ENCODE data around the gene TTC27. TPM values are rescaled to one million over a fixed set of nuclear protein-coding genes. Genes with fewer than 3 reads are reported as not detected.
A peak's percentile ranks its signal among the peaks of the same experiment; 100 is the strongest.
"Not testable (repeated sequence)": the region's sequence is repeated elsewhere in the genome, so short reads cannot be mapped to it uniquely, and the experiment has no call there.

Gene TTC27
- total and polyA plus RNA-seq, 2 of the 13 experiments (the other 11 are each of a cell fraction or from before 2014, with no cell fraction given), result 26.7 to 44.7 TPM

DNA sequence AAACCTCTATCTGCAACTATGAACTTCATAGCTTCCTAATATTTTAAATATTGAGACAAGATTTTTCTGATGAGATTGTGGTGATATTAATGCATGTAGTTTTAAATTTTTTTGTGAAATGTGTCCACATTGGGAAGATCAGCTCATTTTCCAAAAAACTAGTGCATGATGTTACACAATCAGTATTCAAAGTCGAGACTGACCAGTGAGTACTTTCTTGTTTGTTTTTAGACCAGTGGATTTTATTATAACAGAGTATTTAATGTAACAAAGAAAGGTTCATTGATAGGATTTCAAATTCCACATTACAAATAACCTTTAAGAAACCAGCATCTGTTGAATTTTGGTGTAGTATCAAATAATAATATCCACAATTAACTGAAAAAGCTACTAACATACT is 99.3 kb downstream of the TTC27 start:
- Histone ChIP-seq H3K9ac (ENCODE audit: insufficient read depth, low read depth, low read length) (no peak overlapping the region), H4K20me1 (ENCODE audit: insufficient read depth, low read length) (no peaks in the 10 kb centered on the region), H3K36me3 (replicated peaks in 1 of 2; ENCODE audit: control insufficient read depth in 1 of 2, insufficient read depth in 2 of 2, low read length in 2 of 2) (peaks cover 4 to 21% of the 10 kb centered on the region in 2 experiments; a peak in 4 of 5 replicates), H3K27me3 (ENCODE audit: control insufficient read depth in 1 of 2, insufficient read depth in 2 of 2, low read length in 2 of 2) (no peaks in the 10 kb centered on the region), H3K4me2 (ENCODE audit: low read depth, low read length) (no peak overlapping the region), H2AFZ (ENCODE audit: low read length) (no peak overlapping the region), H3K4me1 (ENCODE audit: insufficient read depth, low read length) (no peaks in the 10 kb centered on the region), H3K9me3 (ENCODE audit: low read length) (no peaks in the 10 kb centered on the region), H3K79me2 (ENCODE audit: insufficient read depth, low read length) (no peaks in the 10 kb centered on the region), H3K4me3 (replicated peaks in 1 of 3; ENCODE audit: insufficient read depth in 1 of 3, low read depth in 2 of 3, low read length in 3 of 3) (no peak overlapping the region), H3K27ac (ENCODE audit: extremely low read length, insufficient read depth, low read length) (no peak overlapping the region)
- POLR2A ChIA-PET, result no interaction called here
- in situ Hi-C loops (cut with HindIII; ENCODE audit: extremely low pct_ligation_motif_present, low pct_unique_long_range_greater_than_20kb) (no loop called here), intact Hi-C loops (cut with micrococcal nuclease; ENCODE audit: unreplicated experiment) (no loop called here)
- DNase-seq (ENCODE audit: low spot score) (no peak), FAIRE-seq (no peak), ATAC-seq (no peak)
- BruUV-seq (replicated peaks), result no TSS peak
- CTCF ChIA-PET (ENCODE audit: low intra/inter-chr PET ratio, low total read pairs), result no interaction called here
- TF ChIP-seq, protein P1, sequence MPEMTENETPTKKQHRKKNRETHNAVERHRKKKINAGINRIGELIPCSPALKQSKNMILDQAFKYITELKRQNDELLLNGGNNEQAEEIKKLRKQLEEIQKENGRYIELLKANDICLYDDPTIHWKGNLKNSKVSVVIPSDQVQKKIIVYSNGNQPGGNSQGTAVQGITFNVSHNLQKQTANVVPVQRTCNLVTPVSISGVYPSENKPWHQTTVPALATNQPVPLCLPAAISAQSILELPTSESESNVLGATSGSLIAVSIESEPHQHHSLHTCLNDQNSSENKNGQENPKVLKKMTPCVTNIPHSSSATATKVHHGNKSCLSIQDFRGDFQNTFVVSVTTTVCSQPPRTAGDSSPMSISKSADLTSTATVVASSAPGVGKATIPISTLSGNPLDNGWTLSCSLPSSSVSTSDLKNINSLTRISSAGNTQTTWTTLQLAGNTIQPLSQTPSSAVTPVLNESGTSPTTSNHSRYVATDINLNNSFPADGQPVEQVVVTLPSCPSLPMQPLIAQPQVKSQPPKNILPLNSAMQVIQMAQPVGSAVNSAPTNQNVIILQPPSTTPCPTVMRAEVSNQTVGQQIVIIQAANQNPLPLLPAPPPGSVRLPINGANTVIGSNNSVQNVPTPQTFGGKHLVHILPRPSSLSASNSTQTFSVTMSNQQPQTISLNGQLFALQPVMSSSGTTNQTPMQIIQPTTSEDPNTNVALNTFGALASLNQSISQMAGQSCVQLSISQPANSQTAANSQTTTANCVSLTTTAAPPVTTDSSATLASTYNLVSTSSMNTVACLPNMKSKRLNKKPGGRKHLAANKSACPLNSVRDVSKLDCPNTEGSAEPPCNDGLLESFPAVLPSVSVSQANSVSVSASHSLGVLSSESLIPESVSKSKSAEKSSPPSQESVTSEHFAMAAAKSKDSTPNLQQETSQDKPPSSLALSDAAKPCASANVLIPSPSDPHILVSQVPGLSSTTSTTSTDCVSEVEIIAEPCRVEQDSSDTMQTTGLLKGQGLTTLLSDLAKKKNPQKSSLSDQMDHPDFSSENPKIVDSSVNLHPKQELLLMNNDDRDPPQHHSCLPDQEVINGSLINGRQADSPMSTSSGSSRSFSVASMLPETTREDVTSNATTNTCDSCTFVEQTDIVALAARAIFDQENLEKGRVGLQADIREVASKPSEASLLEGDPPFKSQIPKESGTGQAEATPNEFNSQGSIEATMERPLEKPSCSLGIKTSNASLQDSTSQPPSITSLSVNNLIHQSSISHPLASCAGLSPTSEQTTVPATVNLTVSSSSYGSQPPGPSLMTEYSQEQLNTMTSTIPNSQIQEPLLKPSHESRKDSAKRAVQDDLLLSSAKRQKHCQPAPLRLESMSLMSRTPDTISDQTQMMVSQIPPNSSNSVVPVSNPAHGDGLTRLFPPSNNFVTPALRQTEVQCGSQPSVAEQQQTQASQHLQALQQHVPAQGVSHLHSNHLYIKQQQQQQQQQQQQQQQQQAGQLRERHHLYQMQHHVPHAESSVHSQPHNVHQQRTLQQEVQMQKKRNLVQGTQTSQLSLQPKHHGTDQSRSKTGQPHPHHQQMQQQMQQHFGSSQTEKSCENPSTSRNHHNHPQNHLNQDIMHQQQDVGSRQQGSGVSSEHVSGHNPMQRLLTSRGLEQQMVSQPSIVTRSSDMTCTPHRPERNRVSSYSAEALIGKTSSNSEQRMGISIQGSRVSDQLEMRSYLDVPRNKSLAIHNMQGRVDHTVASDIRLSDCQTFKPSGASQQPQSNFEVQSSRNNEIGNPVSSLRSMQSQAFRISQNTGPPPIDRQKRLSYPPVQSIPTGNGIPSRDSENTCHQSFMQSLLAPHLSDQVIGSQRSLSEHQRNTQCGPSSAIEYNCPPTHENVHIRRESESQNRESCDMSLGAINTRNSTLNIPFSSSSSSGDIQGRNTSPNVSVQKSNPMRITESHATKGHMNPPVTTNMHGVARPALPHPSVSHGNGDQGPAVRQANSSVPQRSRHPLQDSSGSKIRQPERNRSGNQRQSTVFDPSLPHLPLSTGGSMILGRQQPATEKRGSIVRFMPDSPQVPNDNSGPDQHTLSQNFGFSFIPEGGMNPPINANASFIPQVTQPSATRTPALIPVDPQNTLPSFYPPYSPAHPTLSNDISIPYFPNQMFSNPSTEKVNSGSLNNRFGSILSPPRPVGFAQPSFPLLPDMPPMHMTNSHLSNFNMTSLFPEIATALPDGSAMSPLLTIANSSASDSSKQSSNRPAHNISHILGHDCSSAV (CRISPR knock-in tag; IDR thresholded peaks at IDR 0.05; ENCODE audit: borderline replicate concordance), result no peak
- TF ChIP-seq REXO4 (CRISPR knock-in tag; IDR thresholded peaks at IDR 0.05; ENCODE audit: borderline replicate concordance) (no peak), CEBPB (IDR thresholded peaks at IDR 0.05; ENCODE audit: borderline replicate concordance, low read depth, low read length) (0 out of 2 replicates have a peak, but pooled peaks have one; percentile 13), RFX5 (IDR thresholded peaks at IDR 0.05; ENCODE audit: low read depth, low read length) (no peak)
- 72% methylated on average over 1 of the region's 1 CpG for WGBS (ENCODE audit: low lambda C conversion rate)

DNA sequence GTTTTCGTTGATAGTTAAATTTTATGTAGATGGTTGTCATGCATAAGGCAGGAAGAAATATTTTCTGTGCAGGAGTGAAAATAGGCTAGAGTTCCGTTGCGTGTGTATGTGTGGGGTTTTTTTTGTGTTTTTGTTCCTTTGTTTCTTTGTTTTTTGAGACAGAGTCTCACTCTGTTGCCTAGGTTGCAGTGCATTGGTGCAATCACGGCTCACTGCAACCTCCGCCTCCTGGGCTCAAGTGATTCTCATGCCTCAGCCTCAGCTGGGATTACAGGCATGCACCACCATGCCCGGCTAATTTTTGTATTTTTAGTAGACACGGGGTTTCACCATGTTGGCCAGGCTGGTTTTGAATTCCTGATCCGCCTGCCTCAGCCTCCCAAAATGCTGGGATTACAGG is 103.1 kb downstream of the TTC27 start:
- FAIRE-seq; ATAC-seq; POLR2A ChIA-PET; in situ Hi-C loops (cut with HindIII; ENCODE audit: extremely low pct_ligation_motif_present, low pct_unique_long_range_greater_than_20kb); H3K9me3 ChIP-seq (ENCODE audit: low read length); H3K4me2 ChIP-seq (ENCODE audit: low read depth, low read length); BruUV-seq (replicated peaks); H2AFZ ChIP-seq (ENCODE audit: low read length); H3K79me2 ChIP-seq (ENCODE audit: insufficient read depth, low read length); H3K36me3 ChIP-seq (replicated peaks in 1 of 2; ENCODE audit: control insufficient read depth in 1 of 2, insufficient read depth in 2 of 2, low read length in 2 of 2); H3K9ac ChIP-seq (ENCODE audit: insufficient read depth, low read depth, low read length); H3K27ac ChIP-seq (ENCODE audit: extremely low read length, insufficient read depth, low read length); CTCF ChIA-PET (ENCODE audit: low intra/inter-chr PET ratio, low total read pairs); H3K4me3 ChIP-seq (replicated peaks in 1 of 3; ENCODE audit: insufficient read depth in 1 of 3, low read depth in 2 of 3, low read length in 3 of 3); H4K20me1 ChIP-seq (ENCODE audit: insufficient read depth, low read length); H3K27me3 ChIP-seq (ENCODE audit: control insufficient read depth in 1 of 2, insufficient read depth in 2 of 2, low read length in 2 of 2); intact Hi-C loops (cut with micrococcal nuclease; ENCODE audit: unreplicated experiment); H3K4me1 ChIP-seq (ENCODE audit: insufficient read depth, low read length); DNase-seq (ENCODE audit: low spot score): not testable (repeated sequence)
- WGBS (ENCODE audit: low lambda C conversion rate), result 96% methylated on average over 8 of the region's 8 CpGs

All from HepG2 (cell line).